HEK293T (cell line): Measurements from ENCODE around the gene RSPH9.

ENCODE experiments used
- BHLHE40 ChIP-seq: fragments of 450-650 bp; IDR thresholded peaks from 2 replicates; pipeline ENCODE4 v1.6.1; 2016; ENCODE audit warnings: mild to moderate bottlenecking, moderate library complexity, borderline replicate concordance
- CTBP1 ChIP-seq: fragments of 450-650 bp; IDR thresholded peaks from 2 replicates; pipeline ENCODE4 v1.6.1; 2016; ENCODE audit warnings: borderline replicate concordance
- ELF4 ChIP-seq: fragments of 450-650 bp; IDR thresholded peaks from 2 replicates; pipeline ENCODE4 v1.6.1; 2017; ENCODE audit warnings: antibody characterized with exemption
- NFRKB ChIP-seq: fragments of 450-650 bp; IDR thresholded peaks from 2 replicates; pipeline ENCODE4 v1.6.1; 2016; ENCODE audit warnings: mild to moderate bottlenecking, moderate library complexity
- SP1 ChIP-seq: fragments of 450-650 bp; IDR thresholded peaks from 2 replicates; pipeline ENCODE4 v1.6.1; 2017

DNA sequence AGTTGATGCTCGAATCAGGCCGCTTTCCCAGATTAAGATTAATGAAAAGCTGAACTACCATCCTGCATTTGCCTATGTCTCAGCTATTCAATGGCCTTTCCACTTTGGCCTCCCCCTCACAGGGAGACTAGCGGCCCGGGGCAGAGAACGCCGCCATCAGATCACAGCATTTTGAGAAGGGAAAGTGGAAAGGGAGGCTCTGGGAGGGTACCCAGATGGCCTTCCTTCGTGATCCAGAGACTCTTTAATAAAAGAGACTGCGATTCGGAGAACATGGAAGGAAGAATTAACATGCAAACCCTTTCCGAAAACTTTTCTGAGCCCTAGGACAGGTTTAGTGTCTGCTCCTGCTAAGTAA, 42.2 kb downstream of the RSPH9 start:
- TF ChIP-seq BHLHE40: no peak
- no peak for TF ChIP-seq ELF4
- no peak for TF ChIP-seq NFRKB
- no peak for TF ChIP-seq SP1
- no peak for TF ChIP-seq CTBP1
